SK-N-MC (cell line): ENCODE measurements around the gene ASF1B.

Source experiments
- DNase-seq: peaks from one replicate; pipeline ENCODE4 v3.0.0-alpha.2; 2011; ENCODE audit warnings: low read depth, low spot score
- H3K27ac ChIP-seq: fragments of 200-600 bp; sonication (generic); 2 replicates; pipeline ENCODE4 v1.5.1; 2016; ENCODE audit warnings: mixed run types
- H3K36me3 ChIP-seq: fragments of 200-600 bp; sonication (generic); 2 replicates; pipeline ENCODE4 v1.6.1; 2017; ENCODE audit warnings: antibody characterized with exemption, low read length, mixed read lengths; ENCODE audit not compliant: insufficient read depth
- H3K4me3 ChIP-seq: fragments of 200-600 bp; sonication (generic); 2 replicates; pipeline ENCODE4 v1.5.1; 2016
- H3K9ac ChIP-seq: fragments of 200-600 bp; sonication (generic); 2 replicates; pipeline ENCODE4 v1.8.0; 2017; ENCODE audit warnings: mixed run types, mixed read lengths; ENCODE audit not compliant: insufficient read length
- H3K9me3 ChIP-seq: fragments of 200-600 bp; sonication (generic); 2 replicates; pipeline ENCODE4 v1.6.1; 2017; ENCODE audit warnings: low read depth, mild to moderate bottlenecking, antibody characterized with exemption, low read length, moderate library complexity, mixed read lengths
- EZH2 ChIP-seq: fragments of 200-600 bp; sonication (generic); IDR thresholded peaks from one replicate; pipeline ENCODE4 v1.6.1; 2017; ENCODE audit warnings: antibody characterized with exemption
- FOXP2 ChIP-seq: optimal IDR thresholded peaks from 2 replicates; pipeline ENCODE3; 2011; ENCODE audit warnings: mild to moderate bottlenecking, moderate library complexity; ENCODE audit not compliant: insufficient read depth; ENCODE audit errors: extremely low read length, control extremely low read depth
- POLR2AphosphoS5 ChIP-seq: IDR thresholded peaks from 2 replicates; pipeline ENCODE4 v1.6.1; 2012; ENCODE audit warnings: mild to moderate bottlenecking, low read depth, low read length, borderline replicate concordance

The ASF1B gene

DNA sequence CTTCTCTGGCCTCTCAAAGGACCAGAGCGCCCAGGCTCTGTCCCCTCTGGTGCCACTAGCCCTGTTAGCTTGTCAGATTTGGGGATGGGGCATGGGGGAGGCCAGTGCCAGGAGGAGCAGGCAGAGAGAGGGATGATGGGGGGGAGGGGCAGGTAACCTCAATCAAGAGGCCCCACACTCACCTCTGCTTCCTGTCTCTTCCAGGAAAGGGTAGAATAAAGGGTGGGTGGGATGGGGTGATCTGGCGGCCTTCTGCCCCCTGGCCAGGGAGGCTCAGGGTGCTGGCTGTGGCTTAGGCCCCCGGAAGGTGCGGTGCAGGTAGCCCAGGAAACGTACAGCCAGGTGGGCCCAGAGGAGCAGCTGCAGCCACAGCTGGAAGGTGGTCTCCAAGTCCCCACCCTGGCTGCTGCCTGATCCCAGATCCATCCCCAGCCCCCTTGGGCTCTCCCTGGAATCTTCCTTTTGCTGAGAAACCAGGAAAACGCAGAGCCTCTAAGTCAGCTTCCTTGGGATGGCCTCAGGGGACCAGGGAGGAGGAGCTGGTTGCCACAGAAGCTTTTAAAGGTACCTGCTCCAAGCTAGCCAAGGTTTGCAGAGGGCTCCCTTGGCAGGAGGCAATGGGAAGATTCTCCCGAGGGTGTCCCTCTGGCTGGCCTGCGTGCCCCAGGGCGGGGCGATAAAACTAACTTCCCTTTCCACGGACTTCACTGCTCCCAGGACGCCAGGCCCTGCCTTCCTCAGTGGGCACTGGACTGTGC is 24.2 kb downstream of the ASF1B start:
- H3K9me3 ChIP-seq, result no peaks in the 10 kb centered on the region
- no peak for DNase-seq
- H3K27ac ChIP-seq, result no peak overlapping the region
- TF ChIP-seq EZH2, result no peak
- no peak for TF ChIP-seq FOXP2
- no peak for TF ChIP-seq POLR2AphosphoS5
- no peaks in the 10 kb centered on the region for H3K36me3 ChIP-seq
- no peak overlapping the region for H3K4me3 ChIP-seq
- H3K9ac ChIP-seq, result no peak overlapping the region

GRCh38 chr19:14111486-14111885 is 24.9 kb downstream of the ASF1B start:
- no peaks in the 10 kb centered on the region for H3K9me3 ChIP-seq
- TF ChIP-seq POLR2AphosphoS5 (no peak), FOXP2 (no peak)
- DNase-seq, result no peak
- H3K27ac ChIP-seq, result no peak overlapping the region
- no peaks in the 10 kb centered on the region for H3K36me3 ChIP-seq
- H3K4me3 ChIP-seq, result no peak overlapping the region
- H3K9ac ChIP-seq, result no peak overlapping the region

DNA sequence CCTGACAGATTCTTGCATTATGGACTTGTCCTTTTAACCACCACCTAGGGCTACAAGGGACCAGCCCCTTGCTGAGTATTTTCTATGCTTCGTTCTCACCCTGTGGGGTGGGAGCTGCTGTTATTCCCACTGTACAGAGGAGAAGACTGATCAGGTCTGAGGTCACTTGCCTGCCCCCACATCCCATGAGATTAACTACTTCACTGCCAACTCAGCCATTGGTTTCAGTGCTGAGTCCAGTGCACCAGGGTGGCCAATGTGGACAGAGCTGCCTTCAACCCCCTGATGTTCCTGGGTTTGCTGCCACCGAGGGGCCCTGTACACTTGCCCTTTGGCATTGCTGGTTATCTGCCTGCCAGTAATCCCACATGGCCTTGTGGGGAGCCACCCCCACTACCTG is 25.7 kb downstream of the ASF1B start:
- Histone ChIP-seq H3K9ac (no peak overlapping the region), H3K9me3 (no peaks in the 10 kb centered on the region), H3K36me3 (no peaks in the 10 kb centered on the region), H3K4me3 (no peak overlapping the region), H3K27ac (no peak overlapping the region)
- TF ChIP-seq POLR2AphosphoS5 (no peak), FOXP2 (no peak), EZH2 (no peak)
- DNase-seq, result no peak

- TF ChIP-seq FOXP2, result no peak
- no peak for TF ChIP-seq EZH2
- TF ChIP-seq POLR2AphosphoS5, result no peak
- no peak overlapping the region for H3K4me3 ChIP-seq
- DNase-seq, result no peak
- H3K9ac ChIP-seq, result no peak overlapping the region
- H3K9me3 ChIP-seq, result no peaks in the 10 kb centered on the region
- H3K27ac ChIP-seq, result no peak overlapping the region
- H3K36me3 ChIP-seq, result no peaks in the 10 kb centered on the region
These were observed 28.6 kb downstream of the ASF1B start for GRCh38 chr19:14107581-14108461.

DNA sequence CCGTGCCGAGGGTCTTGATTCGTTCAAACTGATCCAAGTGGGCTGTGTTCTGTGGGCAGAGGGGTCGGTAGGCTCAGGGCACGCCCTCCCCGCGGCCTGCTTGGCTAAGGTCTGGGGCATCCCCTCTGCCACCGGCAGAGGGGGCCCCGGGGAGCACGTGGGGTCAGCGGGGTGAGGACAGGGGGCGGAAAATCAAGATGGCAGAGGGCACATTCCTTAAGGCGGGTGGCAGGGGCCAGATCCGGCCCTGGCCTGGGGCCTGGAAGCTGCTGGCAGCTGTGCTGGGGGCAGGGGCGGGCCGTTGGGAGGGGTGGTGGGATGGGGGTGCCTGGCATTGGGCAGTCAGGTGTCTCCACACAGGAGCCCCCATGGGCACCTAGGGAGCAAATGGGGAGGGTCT is 29.5 kb downstream of the ASF1B start:
- no peak for DNase-seq
- Histone ChIP-seq H3K9me3 (no peaks in the 10 kb centered on the region), H3K9ac (no peak overlapping the region), H3K27ac (no peak overlapping the region), H3K36me3 (peaks cover 4% of the 10 kb centered on the region; the same call in 1 of the 2 replicates), H3K4me3 (no peak overlapping the region)
- TF ChIP-seq FOXP2 (no peak), POLR2AphosphoS5 (no peak), EZH2 (no peak)

GRCh38 chr19:14105680-14106079 is 30.7 kb downstream of the ASF1B start:
- TF ChIP-seq FOXP2 (no peak), POLR2AphosphoS5 (no peak), EZH2 (no peak)
- H3K36me3 ChIP-seq, result peaks cover 4% of the 10 kb centered on the region; the same call in 1 of the 2 replicates
- H3K27ac ChIP-seq, result no peak overlapping the region
- H3K4me3 ChIP-seq, result no peak overlapping the region
- no peaks in the 10 kb centered on the region for H3K9me3 ChIP-seq
- no peak for DNase-seq
- no peak overlapping the region for H3K9ac ChIP-seq

DNA sequence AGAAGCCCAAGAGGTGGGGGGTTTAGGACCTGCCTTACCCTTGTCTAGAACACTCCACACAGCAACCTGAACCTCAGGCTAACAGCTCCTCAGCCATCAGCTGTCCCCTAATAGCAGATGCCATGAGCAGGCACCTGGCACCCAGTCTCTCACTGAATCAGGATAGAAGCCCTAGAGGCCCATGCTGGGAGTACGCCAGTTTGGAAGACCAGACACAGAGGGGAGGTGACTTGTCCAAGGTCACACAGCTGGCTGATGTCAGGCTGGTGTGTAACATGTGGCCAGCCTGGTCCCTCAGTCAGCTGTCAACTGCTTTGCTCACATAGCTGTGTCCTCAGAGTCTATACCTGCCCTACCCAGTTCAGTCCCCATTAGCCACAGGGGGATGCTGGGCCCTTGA is 33.1 kb downstream of the ASF1B start:
- Histone ChIP-seq H3K4me3 (no peak overlapping the region), H3K36me3 (peaks cover 4% of the 10 kb centered on the region; the same call in 1 of the 2 replicates), H3K9me3 (no peaks in the 10 kb centered on the region), H3K9ac (no peak overlapping the region), H3K27ac (no peak overlapping the region)
- no peak for TF ChIP-seq FOXP2
- no peak for TF ChIP-seq EZH2
- TF ChIP-seq POLR2AphosphoS5, result no peak
- DNase-seq, result no peak

DNA sequence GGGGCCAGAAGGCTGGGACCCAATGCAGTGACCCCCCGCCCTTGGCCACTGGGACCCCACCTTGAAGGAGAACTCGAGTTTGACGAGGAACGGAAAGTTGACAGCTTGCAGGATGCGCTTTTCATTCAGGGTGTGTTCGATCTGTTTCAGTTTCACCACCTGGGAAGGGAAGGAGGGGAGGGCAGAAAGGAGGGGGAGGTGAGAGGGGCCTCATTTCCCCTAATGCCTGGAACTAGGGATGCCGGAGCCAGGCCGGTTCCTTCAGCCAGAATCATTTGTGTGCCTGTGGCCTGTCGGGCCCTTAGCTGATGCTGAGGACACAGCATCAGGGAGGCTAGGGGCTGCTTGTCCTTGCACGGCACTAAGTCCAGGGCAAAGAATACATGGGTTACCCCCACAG is 33.6 kb downstream of the ASF1B start:
- Histone ChIP-seq H3K36me3 (peaks cover 4% of the 10 kb centered on the region; the same call in 1 of the 2 replicates), H3K9me3 (no peaks in the 10 kb centered on the region), H3K4me3 (no peak overlapping the region), H3K27ac (no peak overlapping the region), H3K9ac (no peak overlapping the region)
- TF ChIP-seq EZH2, result no peak
- TF ChIP-seq POLR2AphosphoS5, result no peak
- no peak for TF ChIP-seq FOXP2
- DNase-seq, result no peak
